Activated CD8-positive, alpha-beta memory T cell treated with anti-CD3 and anti-CD28 coated beads for 4 hours (primary cell): ENCODE data around the gene FBXW4.
A peak's percentile ranks its signal among the peaks of the same experiment; 100 is the strongest.

Experiments used
- DNase-seq, 2 donors: peaks; one replicate each; pipeline ENCODE4 v3.0.0-alpha.2; 2020; ENCODE audit warnings: low read depth in 2 of 2

Gene FBXW4

DNA sequence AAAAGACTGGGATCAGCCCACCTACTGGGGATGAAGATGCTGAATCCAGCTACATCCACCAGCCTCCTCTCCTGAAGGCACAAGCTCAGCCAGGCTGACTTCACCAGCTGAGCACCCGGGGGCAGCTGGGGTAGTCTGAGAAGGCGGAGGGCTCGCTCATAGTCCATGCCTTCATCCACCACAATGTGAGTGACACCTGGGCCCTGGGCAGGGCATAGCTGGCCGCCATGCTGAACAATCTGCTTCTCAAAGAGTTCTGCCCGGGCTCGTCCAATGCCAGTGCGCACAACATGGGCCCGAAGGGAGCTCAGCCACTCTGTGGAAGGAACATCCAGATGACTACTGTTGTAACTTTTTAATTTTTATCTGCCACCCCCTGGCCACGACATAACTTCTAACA lies 109.1 kb downstream of the FBXW4 start:
- no peak for DNase-seq

DNA sequence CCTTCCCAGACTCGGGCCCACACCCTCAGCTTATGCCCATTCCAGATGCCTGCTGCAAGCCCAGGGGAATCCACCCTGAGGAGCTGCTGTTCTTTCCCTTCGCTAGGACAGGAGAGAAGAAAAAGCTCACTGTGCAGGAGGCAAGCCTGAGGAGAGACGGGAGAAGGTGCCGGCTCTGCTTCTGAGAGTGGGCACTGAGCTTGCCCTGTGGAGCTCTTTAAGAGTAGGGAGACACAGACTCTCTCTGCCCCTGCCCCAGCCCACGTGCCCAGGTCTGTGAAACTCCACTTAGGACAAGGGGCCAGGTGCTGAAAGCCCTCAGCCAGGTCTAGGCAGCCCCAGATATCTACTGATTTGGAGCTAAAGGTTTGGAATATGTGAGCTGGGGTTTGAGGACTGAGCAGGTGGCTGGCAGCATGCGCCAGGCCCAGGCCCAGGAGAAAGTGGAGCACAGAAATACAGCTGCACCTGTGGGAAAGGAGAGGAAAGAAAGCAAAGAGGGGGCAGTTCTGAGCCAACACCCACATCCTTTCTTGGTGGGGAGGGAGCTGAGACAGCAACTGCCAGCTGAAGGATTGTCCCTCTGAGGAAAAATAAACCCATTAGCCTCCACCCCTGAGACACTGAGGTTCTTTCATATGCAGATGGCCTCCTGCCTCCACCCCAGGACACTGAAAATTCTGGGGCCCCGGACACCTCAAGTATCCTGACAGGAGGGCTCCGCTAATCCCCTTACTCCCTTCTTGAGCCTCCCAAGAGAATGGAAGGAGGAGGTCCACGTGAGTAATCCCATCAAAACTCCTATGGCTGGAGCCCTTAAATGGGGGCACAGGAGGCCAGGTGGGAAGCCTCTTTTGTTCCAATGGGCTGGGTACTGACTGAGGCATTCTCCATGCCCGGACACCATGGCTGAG lies 114.2 kb downstream of the FBXW4 start:
- no peak for DNase-seq

GRCh38 chr10:101579516-101579870 lies 115.5 kb downstream of the FBXW4 start:
- DNase-seq: no peak

- no peak for DNase-seq
Measured at GRCh38 chr10:101578803-101579515, 116.0 kb downstream of the FBXW4 start.

- no peak for DNase-seq
Measured at GRCh38 chr10:101578192-101578591, 116.8 kb downstream of the FBXW4 start.

GRCh38 chr10:101577121-101577871 lies 117.7 kb downstream of the FBXW4 start:
- DNase-seq: no peak

DNA sequence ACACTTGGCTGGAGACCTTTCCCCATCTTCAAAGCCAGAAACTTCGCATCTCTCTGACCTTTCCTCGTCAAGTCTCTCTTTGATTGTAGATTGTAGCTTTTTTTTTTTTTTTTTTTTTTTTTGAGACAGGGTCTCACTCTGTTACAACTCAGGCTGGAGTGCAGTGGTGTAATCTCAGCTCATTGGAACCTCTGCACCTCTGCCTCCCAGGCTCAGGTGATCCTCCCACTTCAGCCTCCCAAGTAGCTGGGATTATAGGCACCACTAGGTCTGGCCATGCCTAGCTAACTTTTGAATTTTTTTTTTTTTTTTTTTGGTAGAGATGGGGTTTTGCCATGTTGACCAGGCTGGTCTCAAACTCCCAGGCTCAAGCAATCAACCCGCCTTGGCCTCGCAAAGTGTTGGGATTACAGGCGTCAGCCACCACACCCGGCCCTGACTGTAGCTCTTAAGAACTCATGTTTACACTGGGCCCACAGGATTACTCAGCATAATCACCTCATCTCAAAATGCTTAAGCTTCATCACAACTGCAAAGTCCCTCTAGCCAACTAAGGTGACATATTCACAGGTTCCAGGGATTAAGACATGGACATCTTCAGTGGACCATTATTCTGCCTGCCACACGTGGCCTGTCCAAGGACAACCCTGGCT lies 118.6 kb downstream of the FBXW4 start:
- no peak for DNase-seq

DNA sequence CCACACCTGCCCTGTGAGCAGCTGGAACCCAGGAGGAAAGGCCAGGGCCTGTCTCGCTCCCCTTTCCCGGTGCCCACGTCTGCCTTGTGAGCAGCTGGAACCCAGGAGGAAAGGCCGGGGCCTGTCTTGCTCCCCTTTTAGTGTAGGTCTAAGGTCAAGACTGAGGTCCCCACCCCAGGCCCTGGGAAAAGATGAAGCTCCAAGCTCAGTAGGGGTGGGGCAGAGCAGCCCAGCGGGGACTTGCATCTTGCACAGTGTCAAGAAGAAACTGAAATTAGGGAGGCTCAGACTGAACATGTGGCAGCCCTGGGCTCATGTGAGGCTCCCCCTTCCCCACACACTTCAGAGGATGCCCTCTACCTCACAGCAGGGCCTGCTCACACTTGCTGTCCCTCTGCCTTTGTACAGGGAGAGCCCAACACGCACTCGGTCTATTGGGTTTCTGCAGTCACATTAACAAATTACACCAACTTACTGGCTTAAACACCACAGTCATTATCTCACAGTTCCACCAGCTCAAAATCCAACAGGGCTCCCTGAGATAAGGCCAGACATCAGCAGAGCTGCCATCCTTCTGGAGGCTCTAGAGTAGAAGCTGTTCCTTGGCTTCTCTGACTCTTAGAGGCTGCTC lies 119.3 kb downstream of the FBXW4 start:
- no peak for DNase-seq

- no peak for DNase-seq
Measured at GRCh38 chr10:101575091-101575490, 119.9 kb downstream of the FBXW4 start.

- no peak for DNase-seq
Measured at GRCh38 chr10:101573885-101574753, 120.9 kb downstream of the FBXW4 start.

GRCh38 chr10:101572785-101573184 lies 122.2 kb downstream of the FBXW4 start:
- no peak for DNase-seq

DNA sequence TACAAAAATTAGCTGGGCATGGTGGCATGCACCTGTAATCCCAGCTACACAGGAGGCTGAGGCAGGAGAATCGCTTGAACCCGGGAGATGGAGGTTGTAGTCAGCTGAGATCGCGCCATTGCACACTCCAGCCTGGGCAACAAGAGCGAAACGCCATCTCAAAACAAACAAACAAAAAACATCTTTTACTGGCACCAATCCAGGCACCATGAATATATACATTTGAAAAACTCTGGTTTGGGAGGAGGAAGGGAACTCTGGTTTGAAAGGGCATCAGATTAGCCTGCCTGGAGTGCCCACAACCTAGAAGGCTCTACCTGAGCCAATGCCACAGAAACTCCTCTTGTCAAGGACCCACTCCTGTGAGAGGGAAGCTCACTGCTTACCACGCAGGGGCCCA lies 122.8 kb downstream of the FBXW4 start:
- no peak for DNase-seq

- DNase-seq: no peak
Measured at GRCh38 chr10:101571271-101571925, 123.6 kb downstream of the FBXW4 start.

DNA sequence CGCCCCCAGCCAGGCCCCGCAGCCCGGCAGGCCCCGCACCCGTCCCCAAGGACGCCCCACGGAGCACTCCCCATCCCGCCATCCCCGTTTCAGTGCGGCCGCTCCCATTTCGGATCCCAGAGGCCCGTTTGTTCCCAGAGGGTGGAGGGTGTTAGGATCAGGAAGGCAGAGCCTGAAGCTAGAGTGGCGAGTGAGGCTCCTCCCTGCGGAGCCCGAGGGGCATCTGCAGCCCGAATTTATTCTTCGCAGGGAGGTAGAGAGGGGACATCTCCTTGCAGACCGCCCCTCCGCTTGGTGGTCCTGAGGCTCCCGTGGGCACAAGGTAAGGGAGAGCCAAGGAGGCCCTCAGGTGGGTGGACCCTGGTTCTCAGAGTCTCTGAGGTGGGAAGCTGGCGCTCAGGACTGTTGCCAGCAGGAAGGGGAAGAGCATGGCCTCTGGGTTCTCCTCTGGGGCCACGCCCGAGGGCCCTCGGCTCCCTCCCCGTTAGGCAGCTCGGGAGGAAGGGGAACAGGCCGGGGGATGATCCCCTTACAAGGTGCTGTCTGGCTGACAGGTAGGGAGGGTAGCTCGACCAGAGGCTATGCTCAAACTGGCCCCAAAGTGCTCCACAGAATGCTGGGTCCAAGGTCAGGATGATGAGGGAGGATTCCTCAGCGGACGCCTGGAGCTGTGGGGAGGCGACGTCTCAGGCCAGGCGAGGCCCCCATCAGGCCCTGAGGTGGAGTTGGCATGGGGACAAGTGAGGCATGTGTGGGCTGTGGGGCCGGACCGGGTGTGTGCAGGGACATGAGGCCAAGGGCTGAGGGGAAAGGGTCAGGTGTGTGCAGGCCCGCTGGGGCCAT lies 124.3 kb downstream of the FBXW4 start:
- DNase-seq: no peak

- peak; percentile 58 to 65 for DNase-seq
Measured at GRCh38 chr10:101569622-101570427, 125.1 kb downstream of the FBXW4 start.

- DNase-seq: no peak
Measured at GRCh38 chr10:101569323-101569621, 125.7 kb downstream of the FBXW4 start.

- no peak for DNase-seq
Measured at GRCh38 chr10:101568054-101568745, 126.8 kb downstream of the FBXW4 start.
